GM18502 (cell line): ENCODE results near the gene RFX8.
"Not testable (repeated sequence)": the region's sequence is repeated elsewhere in the genome, so short reads cannot be mapped to it uniquely, and the experiment has no call there.

Experiments used
- ATAC-seq: cut with Tn5 transposase; IDR thresholded peaks from one replicate; pipeline ENCODE4 v1.9.1; 2021; ENCODE audit warnings: mild to moderate bottlenecking; ENCODE audit not compliant: unreplicated experiment, poor library complexity

The RFX8 gene

GRCh38 chr2:101360232-101360631, 114.7 kb downstream of the RFX8 start:
- no peak for ATAC-seq

GRCh38 chr2:101359410-101359954, 115.4 kb downstream of the RFX8 start:
- no peak for ATAC-seq

GRCh38 chr2:101357376-101357775, 117.5 kb downstream of the RFX8 start:
- no peak for ATAC-seq

GRCh38 chr2:101356521-101356920, 118.4 kb downstream of the RFX8 start:
- no peak for ATAC-seq

- no peak for ATAC-seq
Observed at GRCh38 chr2:101356055-101356454, 118.9 kb downstream of the RFX8 start.

- ATAC-seq: no peak
Observed at GRCh38 chr2:101355401-101356054, 119.4 kb downstream of the RFX8 start.

GRCh38 chr2:101354420-101355311, 120.2 kb downstream of the RFX8 start:
- ATAC-seq: no peak

GRCh38 chr2:101352631-101353030, 122.3 kb downstream of the RFX8 start:
- not testable (repeated sequence) for ATAC-seq

- no peak for ATAC-seq
Observed at GRCh38 chr2:101351207-101351606, 123.7 kb downstream of the RFX8 start.

GRCh38 chr2:101349893-101350662, 124.8 kb downstream of the RFX8 start:
- ATAC-seq: no peak

GRCh38 chr2:101348883-101349282, 126.0 kb downstream of the RFX8 start:
- ATAC-seq: no peak
